Endothelial cell of umbilical vein (primary cell): ENCODE measurements around the gene FOXJ1. TPM values are rescaled to one million over a fixed set of nuclear protein-coding genes. Genes with fewer than 3 reads are reported as not detected.

ENCODE experiments used
- BruUV-seq: library from RNA; stranded (reverse); fragments of 400-500 nt; replicated peaks from 2 replicates; lab custom pipeline; 2021; lab: Mats Ljungman, UMichigan
- CTCF ChIA-PET: fragments of 300-600, 350-600 bp; sonication (Branson Sonifier 250); formaldehyde crosslinking; loops from one replicate; lab custom pipeline; 2021; ENCODE audit warnings: antibody characterized with exemption, inconsistent platforms; lab: Charles Lee
- POLR2A ChIA-PET: fragments of 300-600, 350-600 bp; sonication (Branson Sonifier 250); formaldehyde crosslinking; loops from one replicate; lab custom pipeline; 2021; ENCODE audit warnings: antibody characterized with exemption, inconsistent platforms; lab: Charles Lee
- DNase-seq: peaks from one replicate; pipeline ENCODE4 v3.0.0-alpha.2; 2011; ENCODE audit warnings: low read depth, low spot score
- FAIRE-seq: peaks from 2 replicates; lab custom pipeline; 2011; peaks lifted over from hg19 to GRCh38; lab: Jason Lieb, UNC
- H2AFZ ChIP-seq: 2 replicates; pipeline ENCODE4 v1.6.0; 2012; ENCODE audit warnings: low read depth, low read length, control low read depth, inconsistent platforms
- H3K27ac ChIP-seq: 2 replicates; pipeline ENCODE4 v1.5.1; 2011; ENCODE audit warnings: low read depth, mild to moderate bottlenecking, control low read depth, low read length, moderate library complexity; ENCODE audit not compliant: insufficient read depth
- H3K27me3 ChIP-seq, 2 experiments: 2 replicates each; pipeline versions ENCODE4 v1.6.0 to v1.6.1; 2011; ENCODE audit warnings: low read length in 2 of 2, mixed read lengths in 1 of 2; ENCODE audit not compliant: control insufficient read depth in 2 of 2, insufficient read depth in 2 of 2
- H3K36me3 ChIP-seq, 2 experiments: 2 replicates in 1 of 2; 3 replicates in 1 of 2; pipeline ENCODE4 v1.5.1; 2011; ENCODE audit warnings: low read length in 2 of 2, mild to moderate bottlenecking in 1 of 2, moderate library complexity in 1 of 2; ENCODE audit not compliant: control insufficient read depth in 2 of 2, insufficient read depth in 2 of 2; ENCODE audit errors: extremely low read depth in 1 of 2
- H3K4me1 ChIP-seq: 3 replicates; pipeline ENCODE4 v1.5.1; 2011; ENCODE audit warnings: mild to moderate bottlenecking, low read length; ENCODE audit not compliant: control insufficient read depth, insufficient read depth; ENCODE audit errors: extremely low read depth
- H3K4me2 ChIP-seq: 2 replicates; pipeline ENCODE4 v1.6.1; 2011; ENCODE audit warnings: low read length, control low read depth, mixed read lengths; ENCODE audit not compliant: insufficient read depth
- H3K4me3 ChIP-seq, 3 experiments: fragments of 200-600 bp in 1 of 3; sonication (generic), shearing (Covaris generic) in 1 of 3; replicated peaks in 1 of 3; 2 replicates each; pipeline ENCODE4 v1.5.1; 2011 to 2016; ENCODE audit warnings: control low read depth in 3 of 3, low read length in 3 of 3, mild to moderate bottlenecking in 2 of 3, inconsistent platforms in 1 of 3, low read depth in 1 of 3, moderate library complexity in 1 of 3; ENCODE audit not compliant: insufficient read depth in 1 of 3
- H3K79me2 ChIP-seq: 2 replicates; pipeline ENCODE4 v1.6.0; 2012; ENCODE audit warnings: low read length, inconsistent platforms; ENCODE audit not compliant: control insufficient read depth, insufficient read depth
- H3K9ac ChIP-seq: replicated peaks from 2 replicates; pipeline ENCODE3; 2011; ENCODE audit warnings: low read length, control low read depth; ENCODE audit not compliant: insufficient read depth; ENCODE audit errors: extremely low read depth
- H3K9me1 ChIP-seq: replicated peaks from 3 replicates; pipeline ENCODE4 v1.6.0; 2011; ENCODE audit warnings: mild to moderate bottlenecking, low read length; ENCODE audit not compliant: control insufficient read depth, insufficient read depth; ENCODE audit errors: extremely low read depth
- H3K9me3 ChIP-seq: replicated peaks from 2 replicates; pipeline ENCODE4 v1.5.1; 2012; ENCODE audit warnings: low read length, inconsistent platforms; ENCODE audit not compliant: control insufficient read depth, insufficient read depth
- H4K20me1 ChIP-seq: replicated peaks from 2 replicates; pipeline ENCODE3; 2011; ENCODE audit warnings: mild to moderate bottlenecking, low read length; ENCODE audit not compliant: control insufficient read depth, insufficient read depth; ENCODE audit errors: extremely low read depth
- CTCF ChIP-seq, 2 donors: IDR thresholded peaks; 1 replicate in 1 of 2; 2 replicates in 1 of 2; pipeline ENCODE4 v1.5.1; 2011; ENCODE audit warnings: low read length in 2 of 2, mild to moderate bottlenecking in 2 of 2, moderate library complexity in 2 of 2, control low read depth in 1 of 2, inconsistent platforms in 1 of 2, low read depth in 1 of 2; ENCODE audit not compliant: insufficient read depth in 1 of 2; ENCODE audit errors: extremely low read depth in 1 of 2
- EZH2 ChIP-seq: IDR thresholded peaks from 2 replicates; pipeline ENCODE4 v1.6.1; 2012; ENCODE audit warnings: borderline replicate concordance, low read depth, mild to moderate bottlenecking, moderate library complexity, low read length, inconsistent platforms; ENCODE audit not compliant: severe bottlenecking
- FOS ChIP-seq: IDR thresholded peaks from 2 replicates; pipeline ENCODE4 v1.6.1; 2011; ENCODE audit warnings: mild to moderate bottlenecking, low read length, moderate library complexity, borderline replicate concordance; ENCODE audit not compliant: insufficient read depth
- GATA2 ChIP-seq: IDR thresholded peaks from 2 replicates; pipeline ENCODE4 v1.7.0; 2011; ENCODE audit warnings: low read depth, mild to moderate bottlenecking, moderate library complexity, mixed read lengths, low read length; ENCODE audit not compliant: insufficient read length, insufficient read depth
- JUN ChIP-seq: IDR thresholded peaks from 2 replicates; pipeline ENCODE4 v1.6.1; 2011; ENCODE audit warnings: borderline replicate concordance, low read depth; ENCODE audit not compliant: insufficient read length, insufficient read depth
- MAX ChIP-seq: IDR thresholded peaks from 2 replicates; pipeline ENCODE4 v1.6.1; 2011; ENCODE audit not compliant: insufficient read depth, insufficient read length
- MYC ChIP-seq: IDR thresholded peaks from one replicate; pipeline ENCODE4 v1.6.1; 2011; ENCODE audit warnings: mild to moderate bottlenecking, low read depth, low read length
- POLR2A ChIP-seq: IDR thresholded peaks from 2 replicates; pipeline ENCODE4 v1.6.1; 2012; ENCODE audit warnings: low read depth, mild to moderate bottlenecking, control low read depth, low read length
- POLR2AphosphoS5 ChIP-seq: IDR thresholded peaks from 2 replicates; pipeline ENCODE4 v1.6.1; 2012; ENCODE audit warnings: low read depth, mild to moderate bottlenecking, control low read depth, low read length, moderate library complexity; ENCODE audit not compliant: insufficient read depth
- dilution Hi-C: fragments of 300-500 bp; cut with MboI; formaldehyde crosslinking; loops from one replicate; pipeline ENCODE4 v1.15.0; 2019; ENCODE audit warnings: low sequenced_read_pairs; ENCODE audit not compliant: extremely low pct_ligation_motif_present
- intact Hi-C: fragments of 100-400 bp; cut with micrococcal nuclease; formaldehyde crosslinking; loops from one replicate; pipeline ENCODE4 v1.10.0; 2022
- polyA plus RNA-seq, 4 experiments: library from polyadenylated mRNA; depleted of rRNA in 3 of 4; stranded (reverse) in 3 of 4; unstranded in 1 of 4; fragments of >200 nt; gene quantifications; 2 replicates each; pipeline versions ENCODE4 v1.2.1 to v1.2.3, GENCODE V29; 2011 to 2012; ENCODE audit warnings: missing spikeins in 1 of 4
- total RNA-seq: library from RNA; stranded (reverse); gene quantifications from 2 replicates; pipeline ENCODE4 v1.2.3, GENCODE V29; 2021

FOXJ1 gene
- total and polyA plus RNA-seq, 2 donors (not counting 3 experiments of a cell fraction or from before 2014, with no cell fraction given), result not detected

GRCh38 chr17:76134911-76135809 is 5.9 kb downstream of the FOXJ1 start:
- Histone ChIP-seq H3K79me2 (no peaks in the 10 kb centered on the region), H3K9ac (no peak overlapping the region), H3K27ac (no peak overlapping the region), H3K36me3 (no peaks in the 10 kb centered on the region), H3K9me1 (no peaks in the 10 kb centered on the region), H3K4me3 (no peak overlapping the region), H3K9me3 (no peaks in the 10 kb centered on the region), H3K4me2 (no peak overlapping the region), H4K20me1 (no peaks in the 10 kb centered on the region), H3K27me3 (peaks cover 14 to 19% of the 10 kb centered on the region in 2 experiments), H3K4me1 (no peaks in the 10 kb centered on the region), H2AFZ (no peak overlapping the region)
- no TSS peak for BruUV-seq
- ChIA-PET CTCF (interaction anchor here (0.7 to 3.8 kb wide), 3 partner anchors 47 to 145 kb away, joined by 3 to 16 read pairs (median 8); no protein-coding TSS in a partner anchor), POLR2A (no interaction called here)
- intact Hi-C loops (no loop called here), dilution Hi-C loops (no loop called here)
- TF ChIP-seq JUN, result no peak
- no peak for TF ChIP-seq CTCF (IDR thresholded peaks at IDR 0.05; ENCODE audit: extremely low read depth in 1 of 2, insufficient read depth in 1 of 2, low read depth in 1 of 2, low read length in 2 of 2)
- no peak for TF ChIP-seq FOS
- TF ChIP-seq MAX, result no peak
- TF ChIP-seq POLR2A, result no peak
- no peak for TF ChIP-seq MYC
- TF ChIP-seq EZH2, result no peak
- no peak for TF ChIP-seq GATA2
- no peak for TF ChIP-seq POLR2AphosphoS5
- FAIRE-seq (no peak), DNase-seq (no peak)
